ENCODE results near the gene GNB1. TPM values are rescaled to one million over a fixed set of nuclear protein-coding genes. Genes with fewer than 3 reads are reported as not detected.

GNB1 gene
- total RNA-seq, 1 donor from 2014 or later, result 257 TPM

DNA sequence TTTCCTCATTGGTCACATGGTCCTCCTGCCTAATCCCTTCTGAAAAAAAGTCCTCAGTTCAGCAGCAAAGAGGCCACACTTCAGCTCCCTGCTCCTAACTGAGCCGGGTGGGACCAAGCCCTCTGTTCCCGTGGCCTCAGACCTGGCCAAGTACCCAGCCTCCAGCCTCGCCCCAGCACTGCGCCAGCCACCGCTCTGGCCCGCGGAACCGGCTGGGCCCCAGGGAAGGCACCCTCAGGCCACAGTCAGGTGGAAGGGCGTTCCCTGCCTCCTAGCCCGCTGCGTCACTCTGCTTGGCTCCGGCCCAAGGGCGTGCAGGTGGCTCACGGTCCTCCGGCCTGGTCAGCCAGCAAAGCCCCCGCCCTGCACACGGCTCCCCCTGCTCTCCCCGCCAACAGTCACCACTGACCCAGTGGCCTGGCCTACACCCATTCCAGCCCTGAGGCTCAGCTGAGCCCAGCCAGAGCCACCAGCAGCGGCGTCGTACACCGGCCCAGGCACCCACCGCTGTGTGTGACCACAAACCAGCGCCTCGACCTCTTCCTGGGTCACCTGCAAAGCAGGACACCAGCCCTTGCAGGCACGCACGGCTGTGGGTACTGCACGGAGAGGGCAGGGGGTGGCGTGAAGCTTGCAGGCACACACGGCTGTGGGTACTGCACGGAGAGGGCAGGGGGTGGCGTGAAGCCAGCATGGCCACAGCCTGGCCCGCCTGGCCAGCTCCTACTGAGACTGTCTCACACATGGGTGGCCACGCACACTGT, 132.0 kb downstream of the GNB1 start:
- no peak overlapping the region for H3K4me3 ChIP-seq (ENCODE audit: low read depth, low read length)
- DNase-seq (ENCODE audit: low read depth), result no peak
- no peak for TF ChIP-seq CTCF (IDR thresholded peaks at IDR 0.05; ENCODE audit: insufficient read depth, low read length, poor library complexity, severe bottlenecking)
- H3K36me3 ChIP-seq (ENCODE audit: control insufficient read depth, insufficient read depth, low read length), result peaks cover 3% of the 10 kb centered on the region
- no peaks in the 10 kb centered on the region for H3K27me3 ChIP-seq (ENCODE audit: control insufficient read depth, insufficient read depth, low read length)

DNA sequence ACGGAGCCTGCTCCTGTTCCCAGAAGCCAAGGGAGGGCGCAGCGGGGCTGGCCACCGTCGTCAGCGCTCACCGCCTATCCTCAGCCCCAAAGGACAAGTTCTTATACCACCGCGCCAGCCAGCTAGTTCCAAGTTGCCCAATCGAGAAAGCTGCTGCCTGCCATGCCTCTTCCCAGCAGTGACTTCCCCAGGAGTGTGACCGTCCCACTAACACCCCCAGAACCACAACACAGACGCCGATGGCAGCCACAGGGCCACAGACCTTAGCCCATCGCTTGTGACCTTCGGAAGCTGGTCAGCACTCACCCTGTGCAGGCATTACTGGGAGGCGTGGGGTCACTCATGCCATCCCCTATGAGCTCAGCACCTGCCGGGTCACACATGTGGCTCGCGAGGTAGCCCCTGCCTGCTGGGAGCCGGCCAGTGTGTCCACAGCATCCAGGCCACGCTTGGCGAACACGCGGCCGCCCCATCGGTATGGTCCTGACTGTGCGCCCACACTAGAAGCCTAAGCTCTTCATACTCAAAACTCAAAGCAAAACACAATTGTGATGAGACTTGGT, 132.7 kb downstream of the GNB1 start:
- Histone ChIP-seq H3K27me3 (ENCODE audit: control insufficient read depth, insufficient read depth, low read length) (no peaks in the 10 kb centered on the region), H3K36me3 (ENCODE audit: control insufficient read depth, insufficient read depth, low read length) (peaks cover 3% of the 10 kb centered on the region), H3K4me3 (ENCODE audit: low read depth, low read length) (no peak overlapping the region)
- no peak for DNase-seq (ENCODE audit: low read depth)
- TF ChIP-seq CTCF (IDR thresholded peaks at IDR 0.05; ENCODE audit: insufficient read depth, low read length, poor library complexity, severe bottlenecking), result no peak

- TF ChIP-seq CTCF (IDR thresholded peaks at IDR 0.05; ENCODE audit: insufficient read depth, low read length, poor library complexity, severe bottlenecking), result no peak
- Histone ChIP-seq H3K36me3 (ENCODE audit: control insufficient read depth, insufficient read depth, low read length) (peaks cover 3% of the 10 kb centered on the region), H3K4me3 (ENCODE audit: low read depth, low read length) (no peak overlapping the region), H3K27me3 (ENCODE audit: control insufficient read depth, insufficient read depth, low read length) (no peaks in the 10 kb centered on the region)
- DNase-seq (ENCODE audit: low read depth), result no peak
Measured at GRCh38 chr1:1757422-1758058, 133.3 kb downstream of the GNB1 start.

- TF ChIP-seq CTCF (IDR thresholded peaks at IDR 0.05; ENCODE audit: insufficient read depth, low read length, poor library complexity, severe bottlenecking), result no peak
- DNase-seq (ENCODE audit: low read depth), result no peak
- Histone ChIP-seq H3K27me3 (ENCODE audit: control insufficient read depth, insufficient read depth, low read length) (no peaks in the 10 kb centered on the region), H3K4me3 (ENCODE audit: low read depth, low read length) (no peak overlapping the region), H3K36me3 (ENCODE audit: control insufficient read depth, insufficient read depth, low read length) (peaks cover 3% of the 10 kb centered on the region)
Measured at GRCh38 chr1:1756661-1757421, 134.0 kb downstream of the GNB1 start.

DNA sequence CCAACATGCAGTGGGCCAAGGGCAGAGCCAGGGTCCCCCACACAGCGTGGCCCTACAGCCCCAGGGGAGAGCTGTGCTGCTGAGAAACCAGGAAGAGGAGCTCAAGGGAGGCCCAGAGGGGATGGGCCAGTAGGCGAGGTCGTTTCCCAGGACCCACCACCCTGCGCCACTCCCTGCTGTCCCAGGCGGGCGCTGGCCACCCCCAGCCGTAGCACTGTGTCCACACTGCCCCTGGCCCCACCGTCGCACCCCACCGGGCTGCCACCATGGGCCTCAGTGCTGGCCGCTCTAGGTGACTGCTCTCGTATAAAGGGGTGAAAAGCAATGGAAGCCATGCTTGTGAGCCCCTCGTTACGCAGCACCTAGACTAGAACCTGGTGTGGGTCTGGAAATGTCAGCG, 135.0 kb downstream of the GNB1 start:
- Histone ChIP-seq H3K36me3 (ENCODE audit: control insufficient read depth, insufficient read depth, low read length) (peaks cover 3% of the 10 kb centered on the region), H3K27me3 (ENCODE audit: control insufficient read depth, insufficient read depth, low read length) (no peaks in the 10 kb centered on the region), H3K4me3 (ENCODE audit: low read depth, low read length) (no peak overlapping the region)
- DNase-seq (ENCODE audit: low read depth), result no peak
- no peak for TF ChIP-seq CTCF (IDR thresholded peaks at IDR 0.05; ENCODE audit: insufficient read depth, low read length, poor library complexity, severe bottlenecking)

Data from kidney epithelial cell (primary cell).